AG04450 (cell line): ENCODE measurements around the gene PALLD. TPM values are rescaled to one million over a fixed set of nuclear protein-coding genes. Genes with fewer than 3 reads are reported as not detected.

Experiments used
- CTCF ChIA-PET: fragments of 300-600, 350-600 bp; formaldehyde crosslinking; extraction: SDS; loops from one replicate; lab custom pipeline; 2022; ENCODE audit warnings: antibody characterized with exemption, inconsistent platforms; lab: Charles Lee
- POLR2A ChIA-PET: fragments of 350-600 bp; formaldehyde crosslinking; extraction: SDS; loops from one replicate; lab custom pipeline; 2021; ENCODE audit warnings: antibody characterized with exemption, inconsistent platforms; lab: Yijun Ruan, JAX
- DNase-seq: peaks from one replicate; pipeline ENCODE4 v3.0.0-alpha.2; 2011; ENCODE audit warnings: low read depth, low spot score
- H3K27ac ChIP-seq: one replicate; pipeline ENCODE4 v1.5.1; 2012; ENCODE audit warnings: low read depth, low read length, control low read depth
- H3K27me3 ChIP-seq: one replicate; pipeline ENCODE4 v1.6.0; 2012; ENCODE audit warnings: low read length; ENCODE audit not compliant: control insufficient read depth, insufficient read depth
- H3K4me3 ChIP-seq: 2 replicates; pipeline ENCODE4 v1.5.1; 2011; ENCODE audit warnings: mild to moderate bottlenecking, low read depth, low read length, control low read depth
- H3K9me3 ChIP-seq: 2 replicates; pipeline ENCODE4 v1.5.1; 2012; ENCODE audit warnings: low read length; ENCODE audit not compliant: control insufficient read depth, insufficient read depth
- polyA plus RNA-seq: library from polyadenylated mRNA; depleted of rRNA; stranded (reverse); fragments of >200 nt; gene quantifications from 2 replicates; pipeline ENCODE4 v1.2.3, GENCODE V29; 2011
- TF ChIP-seq, protein P1 (sequence below): IDR thresholded peaks from 2 replicates; pipeline ENCODE4 v1.5.1; 2011; ENCODE audit warnings: low read depth, low read length, control low read depth, inconsistent platforms

Gene PALLD
- polyA plus RNA-seq, 1 experiment: 159 TPM

DNA sequence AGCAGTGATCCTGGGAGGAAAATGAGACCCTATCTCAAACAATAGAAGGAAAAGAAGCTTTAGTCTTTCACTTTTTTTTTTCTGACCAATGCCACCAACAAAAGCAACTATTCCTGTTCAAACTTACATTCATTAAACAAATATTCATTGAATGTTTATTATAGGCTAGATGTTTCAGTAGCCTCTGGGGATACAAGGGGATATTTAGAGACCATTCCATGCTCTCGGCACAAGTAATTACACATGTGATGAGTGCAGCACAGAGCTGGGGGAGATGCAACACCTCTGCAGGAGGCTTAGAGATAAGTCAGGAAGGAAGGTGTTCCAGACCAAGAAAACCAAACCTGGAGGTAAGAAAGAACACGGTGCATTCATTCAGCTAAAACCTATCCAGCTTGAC lies 68.3 kb downstream of the PALLD start:
- TF ChIP-seq, protein P1, sequence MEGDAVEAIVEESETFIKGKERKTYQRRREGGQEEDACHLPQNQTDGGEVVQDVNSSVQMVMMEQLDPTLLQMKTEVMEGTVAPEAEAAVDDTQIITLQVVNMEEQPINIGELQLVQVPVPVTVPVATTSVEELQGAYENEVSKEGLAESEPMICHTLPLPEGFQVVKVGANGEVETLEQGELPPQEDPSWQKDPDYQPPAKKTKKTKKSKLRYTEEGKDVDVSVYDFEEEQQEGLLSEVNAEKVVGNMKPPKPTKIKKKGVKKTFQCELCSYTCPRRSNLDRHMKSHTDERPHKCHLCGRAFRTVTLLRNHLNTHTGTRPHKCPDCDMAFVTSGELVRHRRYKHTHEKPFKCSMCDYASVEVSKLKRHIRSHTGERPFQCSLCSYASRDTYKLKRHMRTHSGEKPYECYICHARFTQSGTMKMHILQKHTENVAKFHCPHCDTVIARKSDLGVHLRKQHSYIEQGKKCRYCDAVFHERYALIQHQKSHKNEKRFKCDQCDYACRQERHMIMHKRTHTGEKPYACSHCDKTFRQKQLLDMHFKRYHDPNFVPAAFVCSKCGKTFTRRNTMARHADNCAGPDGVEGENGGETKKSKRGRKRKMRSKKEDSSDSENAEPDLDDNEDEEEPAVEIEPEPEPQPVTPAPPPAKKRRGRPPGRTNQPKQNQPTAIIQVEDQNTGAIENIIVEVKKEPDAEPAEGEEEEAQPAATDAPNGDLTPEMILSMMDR: no peak
- Histone ChIP-seq H3K9me3 (no peaks in the 10 kb centered on the region), H3K27me3 (no peaks in the 10 kb centered on the region), H3K4me3 (no peak overlapping the region), H3K27ac (no peak overlapping the region)
- ChIA-PET POLR2A (interaction anchor here (0.9 kb wide), 1 partner anchor 9 kb away, joined by 3 read pairs; no protein-coding TSS in a partner anchor), CTCF (interaction anchor here (1.1 to 2.8 kb wide), 2 partner anchors 20 to 66 kb away, joined by 3 to 8 read pairs; no protein-coding TSS in a partner anchor)
- no peak for DNase-seq

- POLR2A ChIA-PET: interaction anchor here (0.7 kb wide), 1 partner anchor 395 kb away, joined by 3 read pairs; no protein-coding TSS in a partner anchor
- CTCF ChIA-PET: interaction anchor here (2.1 kb wide), 1 partner anchor 19 kb away, joined by 9 read pairs; no protein-coding TSS in a partner anchor
- TF ChIP-seq, protein P1: no peak
- no peak overlapping the region for H3K27ac ChIP-seq
- no peak overlapping the region for H3K4me3 ChIP-seq
- no peaks in the 10 kb centered on the region for H3K27me3 ChIP-seq
- no peak for DNase-seq
- H3K9me3 ChIP-seq: no peaks in the 10 kb centered on the region
Observed at GRCh38 chr4:168566726-168567125, 69.9 kb downstream of the PALLD start.

GRCh38 chr4:168569066-168569930 lies 72.4 kb downstream of the PALLD start:
- ChIA-PET POLR2A (no interaction called here), CTCF (interaction anchor here (0.7 kb wide), 1 partner anchor 386 kb away, joined by 3 read pairs; no protein-coding TSS in a partner anchor)
- H3K4me3 ChIP-seq: no peak overlapping the region
- H3K27me3 ChIP-seq: no peaks in the 10 kb centered on the region
- no peak overlapping the region for H3K27ac ChIP-seq
- DNase-seq: no peak
- TF ChIP-seq, protein P1: no peak
- H3K9me3 ChIP-seq: no peaks in the 10 kb centered on the region

GRCh38 chr4:168569931-168570276 lies 73.1 kb downstream of the PALLD start:
- Histone ChIP-seq H3K27me3 (no peaks in the 10 kb centered on the region), H3K27ac (no peak overlapping the region), H3K9me3 (no peaks in the 10 kb centered on the region), H3K4me3 (no peak overlapping the region)
- CTCF ChIA-PET: interaction anchor here (2.1 kb wide), 1 partner anchor 16 kb away, joined by 9 read pairs; no protein-coding TSS in a partner anchor
- POLR2A ChIA-PET: no interaction called here
- TF ChIP-seq, protein P1: no peak
- DNase-seq: no peak

DNA sequence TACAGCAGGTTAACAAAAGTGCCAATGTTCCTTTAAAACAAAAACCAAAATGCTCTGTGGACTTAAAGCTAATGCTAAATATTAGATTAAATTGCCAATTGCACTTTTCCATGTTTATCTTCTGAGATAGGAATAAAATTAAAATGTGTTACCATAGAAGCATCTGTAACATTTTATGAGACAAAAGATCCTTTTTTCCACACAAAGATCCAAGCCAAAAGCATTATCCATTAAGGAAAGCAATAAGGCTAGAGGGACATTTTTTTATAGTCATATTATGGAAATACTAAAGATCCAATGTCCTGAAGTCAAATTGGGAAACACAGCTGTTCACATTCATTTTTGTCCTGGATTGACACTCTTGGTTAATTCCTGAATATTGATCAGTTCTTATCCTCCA lies 73.6 kb downstream of the PALLD start:
- Histone ChIP-seq H3K9me3 (no peaks in the 10 kb centered on the region), H3K4me3 (no peak overlapping the region), H3K27ac (no peak overlapping the region), H3K27me3 (no peaks in the 10 kb centered on the region)
- ChIA-PET POLR2A (no interaction called here), CTCF (interaction anchor here (1.4 to 2.1 kb wide), 2 partner anchors 15 to 139 kb away, joined by 3 to 9 read pairs; no protein-coding TSS in a partner anchor)
- no peak for DNase-seq
- TF ChIP-seq, protein P1: no peak
